GM18505 (cell line): ENCODE results near the gene LRRC8D.

Source experiments
- ATAC-seq: cut with Tn5 transposase; IDR thresholded peaks from one replicate; pipeline ENCODE4 v1.9.1; 2021; ENCODE audit not compliant: unreplicated experiment
- POLR2A ChIP-seq: IDR thresholded peaks from 4 replicates; pipeline ENCODE4 v1.6.1; 2011; ENCODE audit warnings: borderline replicate concordance; ENCODE audit not compliant: insufficient read depth, insufficient read length; ENCODE audit errors: extremely low read depth

The LRRC8D gene

GRCh38 chr1:89941110-89941766 is 120.4 kb downstream of the LRRC8D start:
- no peak for TF ChIP-seq POLR2A
- ATAC-seq, result peak; percentile 40

- no peak for TF ChIP-seq POLR2A
- no peak for ATAC-seq
Observed at GRCh38 chr1:89942014-89942413, 121.2 kb downstream of the LRRC8D start.

GRCh38 chr1:89942825-89943658 is 122.2 kb downstream of the LRRC8D start:
- TF ChIP-seq POLR2A, result no peak

GRCh38 chr1:89943846-89944781 is 123.3 kb downstream of the LRRC8D start:
- no peak for TF ChIP-seq POLR2A
- ATAC-seq, result no peak

More at GRCh38 chr1:89942825-89943658, 122.2 kb downstream of the LRRC8D start:
- no peak for ATAC-seq

GRCh38 chr1:89945852-89946476 is 125.1 kb downstream of the LRRC8D start:
- no peak for TF ChIP-seq POLR2A
- peak; percentile 82 for ATAC-seq

- no peak for TF ChIP-seq POLR2A
- ATAC-seq, result no peak
Observed at GRCh38 chr1:89946532-89946931, 125.7 kb downstream of the LRRC8D start.

GRCh38 chr1:89948722-89949345 is 128.0 kb downstream of the LRRC8D start:
- ATAC-seq, result no peak
- no peak for TF ChIP-seq POLR2A

- TF ChIP-seq POLR2A, result no peak
- no peak for ATAC-seq
Observed at GRCh38 chr1:89949991-89950624, 129.3 kb downstream of the LRRC8D start.

GRCh38 chr1:89950703-89951102 is 129.9 kb downstream of the LRRC8D start:
- no peak for TF ChIP-seq POLR2A
- no peak for ATAC-seq

- ATAC-seq, result no peak
- TF ChIP-seq POLR2A, result no peak
Observed at GRCh38 chr1:89951766-89952604, 131.2 kb downstream of the LRRC8D start.

- no peak for ATAC-seq
- TF ChIP-seq POLR2A, result no peak
Observed at GRCh38 chr1:89952605-89953130, 131.8 kb downstream of the LRRC8D start.

GRCh38 chr1:89953131-89953626 is 132.3 kb downstream of the LRRC8D start:
- TF ChIP-seq POLR2A, result no peak
- ATAC-seq, result peak; percentile 47
